ENCODE measurements around the gene GPR176. TPM values are rescaled to one million over a fixed set of nuclear protein-coding genes. Genes with fewer than 3 reads are reported as not detected.

GPR176 gene
- polyA plus RNA-seq, 1 donor from 2014 or later = 8.3 TPM

DNA sequence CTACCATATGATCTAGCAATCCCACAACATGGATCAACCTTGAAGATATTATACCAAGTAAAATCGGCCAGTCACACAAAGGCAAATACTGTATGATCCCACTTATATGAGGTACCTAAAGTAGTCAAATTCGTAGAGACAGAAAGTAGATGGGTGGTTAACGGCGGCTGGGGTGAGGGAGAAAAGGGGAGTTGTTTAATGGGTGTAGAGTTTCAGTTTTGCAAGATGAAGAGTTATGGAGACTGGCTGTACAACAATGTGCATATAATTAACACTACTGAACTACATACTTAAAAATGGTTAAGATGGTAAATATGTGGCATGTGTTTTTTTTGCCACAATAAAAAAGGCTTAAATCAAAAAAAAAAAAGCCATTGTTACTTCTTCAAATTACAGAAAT is 60.4 kb downstream of the GPR176 start:
- Histone ChIP-seq H3K36me3 (ENCODE audit: insufficient read depth, low read length) (no peaks in the 10 kb centered on the region), H3K4me3 (ENCODE audit: low read length) (no peak overlapping the region), H3K27me3 (ENCODE audit: insufficient read depth, low read depth, low read length) (no peaks in the 10 kb centered on the region), H3K4me2 (ENCODE audit: low read length) (no peak overlapping the region), H3K9ac (ENCODE audit: low read length) (no peak overlapping the region), H3K9me3 (ENCODE audit: low read length) (no peaks in the 10 kb centered on the region), H3F3A (ENCODE audit: insufficient read depth, low read length, poor library complexity, severe bottlenecking) (no peaks in the 10 kb centered on the region), H4K20me1 (ENCODE audit: insufficient read depth) (no peaks in the 10 kb centered on the region), H3K27ac (ENCODE audit: low read length) (no peak overlapping the region), H3K9me2 (ENCODE audit: insufficient read depth, low read length) (no peaks in the 10 kb centered on the region), H2AFZ (ENCODE audit: low read depth, low read length) (no peak overlapping the region), H3K79me2 (replicated peaks; ENCODE audit: insufficient read depth, low read length) (no peaks in the 10 kb centered on the region)
- TF ChIP-seq EP300 (conservative IDR thresholded peaks at IDR 0.05; ENCODE audit: poor library complexity, severe bottlenecking) = no peak
- TF ChIP-seq REST (IDR thresholded peaks at IDR 0.05; ENCODE audit: borderline replicate concordance) = no peak
- no peak for TF ChIP-seq MXI1 (conservative IDR thresholded peaks at IDR 0.05; ENCODE audit: poor library complexity, severe bottlenecking)
- no peak for TF ChIP-seq TAF1 (IDR thresholded peaks at IDR 0.05; ENCODE audit: low read depth)
- no peak for TF ChIP-seq RAD21 (conservative IDR thresholded peaks at IDR 0.05)
- TF ChIP-seq SMC3 (conservative IDR thresholded peaks at IDR 0.05; ENCODE audit: poor library complexity) = no peak
- no peak for TF ChIP-seq POLR2AphosphoS5 (IDR thresholded peaks at IDR 0.05)
- no peak for TF ChIP-seq EZH2 (IDR thresholded peaks at IDR 0.05; ENCODE audit: borderline replicate concordance, insufficient read depth, low read length, poor library complexity, severe bottlenecking)

GRCh38 chr15:39857132-39857531 is 62.9 kb downstream of the GPR176 start:
- Histone ChIP-seq H3K9ac (ENCODE audit: low read length) (no peak overlapping the region), H3K27me3 (ENCODE audit: insufficient read depth, low read depth, low read length) (no peaks in the 10 kb centered on the region), H3K36me3 (ENCODE audit: insufficient read depth, low read length) (no peaks in the 10 kb centered on the region), H4K20me1 (ENCODE audit: insufficient read depth) (no peaks in the 10 kb centered on the region), H3K79me2 (replicated peaks; ENCODE audit: insufficient read depth, low read length) (no peaks in the 10 kb centered on the region), H3K9me3 (ENCODE audit: low read length) (no peaks in the 10 kb centered on the region), H3K9me2 (ENCODE audit: insufficient read depth, low read length) (no peaks in the 10 kb centered on the region), H3F3A (ENCODE audit: insufficient read depth, low read length, poor library complexity, severe bottlenecking) (no peaks in the 10 kb centered on the region), H3K27ac (ENCODE audit: low read length) (no peak overlapping the region), H3K4me3 (ENCODE audit: low read length) (no peak overlapping the region), H2AFZ (ENCODE audit: low read depth, low read length) (no peak overlapping the region), H3K4me2 (ENCODE audit: low read length) (no peak overlapping the region)
- TF ChIP-seq EZH2 (IDR thresholded peaks at IDR 0.05; ENCODE audit: borderline replicate concordance, insufficient read depth, low read length, poor library complexity, severe bottlenecking) (no peak), SMC3 (conservative IDR thresholded peaks at IDR 0.05; ENCODE audit: poor library complexity) (no peak), MXI1 (conservative IDR thresholded peaks at IDR 0.05; ENCODE audit: poor library complexity, severe bottlenecking) (no peak), RAD21 (conservative IDR thresholded peaks at IDR 0.05) (no peak), REST (IDR thresholded peaks at IDR 0.05; ENCODE audit: borderline replicate concordance) (no peak), EP300 (conservative IDR thresholded peaks at IDR 0.05; ENCODE audit: poor library complexity, severe bottlenecking) (no peak), TAF1 (IDR thresholded peaks at IDR 0.05; ENCODE audit: low read depth) (no peak), POLR2AphosphoS5 (IDR thresholded peaks at IDR 0.05) (no peak), CTCF (IDR thresholded peaks at IDR 0.05; ENCODE audit: poor library complexity, severe bottlenecking) (no peak)
